Keratinocyte (primary cell): ENCODE data around the gene FHOD3. TPM values are rescaled to one million over a fixed set of nuclear protein-coding genes. Genes with fewer than 3 reads are reported as not detected.

ENCODE experiments used
- DNase-seq: peaks from one replicate; pipeline ENCODE4 v3.0.0-alpha.2; 2011; ENCODE audit warnings: low read depth, missing footprints, low spot score
- FAIRE-seq: peaks from 2 replicates; lab custom pipeline; 2011; peaks lifted over from hg19 to GRCh38; lab: Jason Lieb, UNC
- H2AFZ ChIP-seq: 2 replicates; pipeline ENCODE4 v1.6.0; 2012; ENCODE audit warnings: low read length, control low read depth, inconsistent platforms; ENCODE audit not compliant: control insufficient read depth
- H3K27ac ChIP-seq: 2 replicates; pipeline ENCODE4 v1.5.1; 2011; ENCODE audit warnings: low read length; ENCODE audit not compliant: control insufficient read depth, insufficient read depth
- H3K27me3 ChIP-seq: 3 replicates; pipeline ENCODE4 v1.6.0; 2011; ENCODE audit warnings: low read length; ENCODE audit not compliant: control insufficient read depth, insufficient read depth; ENCODE audit errors: extremely low read depth
- H3K36me3 ChIP-seq, 2 experiments: 2 replicates in 1 of 2; 3 replicates in 1 of 2; pipeline ENCODE4 v1.5.1; 2011; ENCODE audit warnings: low read length in 2 of 2, mild to moderate bottlenecking in 1 of 2; ENCODE audit not compliant: control insufficient read depth in 2 of 2, insufficient read depth in 2 of 2; ENCODE audit errors: extremely low read depth in 1 of 2
- H3K4me1 ChIP-seq: 3 replicates; pipeline ENCODE4 v1.5.1; 2011; ENCODE audit warnings: low read length; ENCODE audit not compliant: control insufficient read depth, insufficient read depth; ENCODE audit errors: extremely low read depth
- H3K4me2 ChIP-seq: 3 replicates; pipeline ENCODE4 v1.6.0; 2011; ENCODE audit warnings: low read depth, low read length; ENCODE audit not compliant: control insufficient read depth, insufficient read depth; ENCODE audit errors: extremely low read depth
- H3K4me3 ChIP-seq, 3 experiments: fragments of 200-600 bp in 1 of 3; sonication (generic) in 1 of 3; 2 replicates in 2 of 3; 3 replicates in 1 of 3; pipeline ENCODE4 v1.5.1; 2011 to 2016; ENCODE audit warnings: low read length in 3 of 3, mild to moderate bottlenecking in 3 of 3, control low read depth in 2 of 3, inconsistent platforms in 1 of 3, low read depth in 1 of 3, mixed read lengths in 1 of 3, mixed run types in 1 of 3, moderate library complexity in 1 of 3; ENCODE audit not compliant: control insufficient read depth in 2 of 3, insufficient read depth in 2 of 3; ENCODE audit errors: extremely low read depth in 1 of 3
- H3K79me2 ChIP-seq: 2 replicates; pipeline ENCODE4 v1.6.0; 2012; ENCODE audit warnings: low read length; ENCODE audit not compliant: control insufficient read depth, insufficient read depth
- H3K9ac ChIP-seq: 3 replicates; pipeline ENCODE4 v1.6.0; 2011; ENCODE audit warnings: low read length; ENCODE audit not compliant: control insufficient read depth, insufficient read depth; ENCODE audit errors: extremely low read depth
- H3K9me1 ChIP-seq: 3 replicates; pipeline ENCODE4 v1.6.0; 2011; ENCODE audit warnings: low read length; ENCODE audit not compliant: control insufficient read depth, insufficient read depth; ENCODE audit errors: extremely low read depth
- H3K9me3 ChIP-seq: 2 replicates; pipeline ENCODE4 v1.5.1; 2012; ENCODE audit warnings: low read depth, low read length; ENCODE audit not compliant: control insufficient read depth
- H4K20me1 ChIP-seq: 3 replicates; pipeline ENCODE4 v1.6.0; 2011; ENCODE audit warnings: low read length; ENCODE audit not compliant: control insufficient read depth, insufficient read depth; ENCODE audit errors: extremely low read depth
- EZH2 ChIP-seq: IDR thresholded peaks from one replicate; pipeline ENCODE4 v1.6.1; 2012; ENCODE audit warnings: inconsistent platforms, mild to moderate bottlenecking, low read length, moderate library complexity
- dilution Hi-C: fragments of 300-500 bp; cut with MboI; formaldehyde crosslinking; loops from one replicate; pipeline ENCODE4 v1.7.0; 2020; ENCODE audit warnings: low sequenced_read_pairs; ENCODE audit not compliant: extremely low pct_ligation_motif_present
- polyA plus RNA-seq, 5 experiments: library from polyadenylated mRNA; depleted of rRNA in 3 of 5; stranded (reverse) in 3 of 5; stranded (forward) in 1 of 5; unstranded in 1 of 5; fragments of >200 nt; gene quantifications; 1 replicate in 1 of 5; 2 replicates in 3 of 5; 3 replicates in 1 of 5; pipeline versions ENCODE4 v1.2.1 to v1.2.3, GENCODE V29; 2011 to 2012; ENCODE audit warnings: missing spikeins in 2 of 5, low read depth in 1 of 5, low replicate concordance in 1 of 5
- TF ChIP-seq, protein P1 (sequence below), 3 experiments: IDR thresholded peaks in 1 of 3; conservative IDR thresholded peaks in 1 of 3; optimal IDR thresholded peaks in 1 of 3; 2 replicates in 2 of 3; 3 replicates in 1 of 3; pipeline versions ENCODE3 to v1.5.1; 2011; ENCODE audit warnings: low read length in 3 of 3, mild to moderate bottlenecking in 3 of 3, moderate library complexity in 2 of 3, control low read depth in 1 of 3, inconsistent platforms in 1 of 3; ENCODE audit not compliant: insufficient read depth in 2 of 3; ENCODE audit errors: extremely low read depth in 1 of 3

Gene FHOD3
- polyA plus RNA-seq, 1 donor (not counting 4 experiments of a cell fraction or from before 2014, with no cell fraction given) = 7.7 TPM

DNA sequence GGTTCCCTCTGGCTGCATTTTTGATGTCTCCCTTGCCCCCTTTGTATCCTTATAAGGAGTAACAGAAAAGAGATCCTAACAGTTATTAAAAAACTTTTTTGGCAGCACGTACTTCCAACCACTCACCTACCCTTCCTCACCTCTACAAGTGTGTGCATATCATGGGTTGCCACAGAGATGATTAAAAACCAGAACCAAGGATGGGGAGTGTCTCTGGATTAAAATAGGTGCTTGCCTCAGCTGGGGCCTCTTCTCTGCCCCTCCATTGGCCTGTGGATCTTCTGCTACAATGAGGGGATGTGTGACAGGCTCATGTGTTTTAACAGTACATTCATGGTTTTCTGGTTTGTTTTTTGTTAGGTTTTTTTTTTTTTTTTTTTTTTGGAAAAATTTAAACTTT lies 160.8 kb downstream of the FHOD3 start:
- Histone ChIP-seq H3K4me2 (no peak overlapping the region), H4K20me1 (no peaks in the 10 kb centered on the region), H3K4me1 (peaks cover 16% of the 10 kb centered on the region), H3K36me3 (no peaks in the 10 kb centered on the region), H3K4me3 (no peak overlapping the region), H3K9me3 (no peaks in the 10 kb centered on the region), H3K27ac (no peak overlapping the region), H3K9me1 (peaks cover 4% of the 10 kb centered on the region), H3K27me3 (no peaks in the 10 kb centered on the region), H2AFZ (no peak overlapping the region), H3K9ac (no peak overlapping the region), H3K79me2 (no peaks in the 10 kb centered on the region)
- DNase-seq (no peak), FAIRE-seq (no peak)
- dilution Hi-C loops = no loop called here
- no peak for TF ChIP-seq EZH2
- TF ChIP-seq, protein P1, sequence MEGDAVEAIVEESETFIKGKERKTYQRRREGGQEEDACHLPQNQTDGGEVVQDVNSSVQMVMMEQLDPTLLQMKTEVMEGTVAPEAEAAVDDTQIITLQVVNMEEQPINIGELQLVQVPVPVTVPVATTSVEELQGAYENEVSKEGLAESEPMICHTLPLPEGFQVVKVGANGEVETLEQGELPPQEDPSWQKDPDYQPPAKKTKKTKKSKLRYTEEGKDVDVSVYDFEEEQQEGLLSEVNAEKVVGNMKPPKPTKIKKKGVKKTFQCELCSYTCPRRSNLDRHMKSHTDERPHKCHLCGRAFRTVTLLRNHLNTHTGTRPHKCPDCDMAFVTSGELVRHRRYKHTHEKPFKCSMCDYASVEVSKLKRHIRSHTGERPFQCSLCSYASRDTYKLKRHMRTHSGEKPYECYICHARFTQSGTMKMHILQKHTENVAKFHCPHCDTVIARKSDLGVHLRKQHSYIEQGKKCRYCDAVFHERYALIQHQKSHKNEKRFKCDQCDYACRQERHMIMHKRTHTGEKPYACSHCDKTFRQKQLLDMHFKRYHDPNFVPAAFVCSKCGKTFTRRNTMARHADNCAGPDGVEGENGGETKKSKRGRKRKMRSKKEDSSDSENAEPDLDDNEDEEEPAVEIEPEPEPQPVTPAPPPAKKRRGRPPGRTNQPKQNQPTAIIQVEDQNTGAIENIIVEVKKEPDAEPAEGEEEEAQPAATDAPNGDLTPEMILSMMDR (optimal IDR thresholded peaks at IDR 0.05 in 1 of 3, IDR thresholded peaks at IDR 0.05 in 1 of 3, conservative IDR thresholded peaks at IDR 0.05 in 1 of 3; ENCODE audit: extremely low read depth in 1 of 3, insufficient read depth in 2 of 3, low read length in 3 of 3) = no peak

DNA sequence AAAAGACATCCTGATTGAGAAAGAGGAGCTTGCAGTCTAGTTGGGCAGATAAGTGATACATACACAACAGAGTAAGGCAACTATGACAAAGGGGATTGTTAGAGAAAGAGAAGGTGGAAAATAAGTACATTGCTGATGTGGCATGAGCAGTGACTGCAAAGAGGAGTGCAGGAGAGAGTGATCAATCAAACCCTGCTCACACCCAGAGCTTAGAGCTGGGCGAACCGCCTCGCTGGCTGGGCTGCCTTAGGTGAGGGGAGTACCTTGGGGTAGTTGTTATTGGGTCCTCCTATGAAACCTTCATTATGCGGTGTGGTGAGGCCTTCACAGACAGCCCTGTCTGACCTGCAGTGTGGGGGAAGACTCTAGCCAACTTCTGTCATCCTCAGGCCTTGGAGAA lies 161.7 kb downstream of the FHOD3 start:
- Histone ChIP-seq H3K4me3 (no peak overlapping the region), H3K9ac (no peak overlapping the region), H3K9me1 (peaks cover 4% of the 10 kb centered on the region), H3K9me3 (no peaks in the 10 kb centered on the region), H3K27ac (no peak overlapping the region), H3K27me3 (no peaks in the 10 kb centered on the region), H3K79me2 (no peaks in the 10 kb centered on the region), H3K36me3 (no peaks in the 10 kb centered on the region), H3K4me2 (no peak overlapping the region), H3K4me1 (peaks cover 10% of the 10 kb centered on the region), H2AFZ (no peak overlapping the region), H4K20me1 (no peaks in the 10 kb centered on the region)
- TF ChIP-seq, protein P1 (optimal IDR thresholded peaks at IDR 0.05 in 1 of 3, IDR thresholded peaks at IDR 0.05 in 1 of 3, conservative IDR thresholded peaks at IDR 0.05 in 1 of 3; ENCODE audit: extremely low read depth in 1 of 3, insufficient read depth in 2 of 3, low read length in 3 of 3) = no peak
- TF ChIP-seq EZH2 = no peak
- DNase-seq (no peak), FAIRE-seq (no peak)
- dilution Hi-C loops = no loop called here
